D721Med (cell line): ENCODE data around the gene SEM1.
"Not testable (repeated sequence)": the region's sequence is repeated elsewhere in the genome, so short reads cannot be mapped to it uniquely, and the experiment has no call there.

Source experiments
- DNase-seq: peaks from one replicate; pipeline ENCODE4 v3.0.0; 2011; ENCODE audit warnings: low spot score; ENCODE audit not compliant: insufficient read length
- FAIRE-seq: peaks from 2 replicates; lab custom pipeline; 2011; peaks lifted over from hg19 to GRCh38; lab: Jason Lieb, UNC
- TF ChIP-seq, protein P1 (sequence below): IDR thresholded peaks from 2 replicates; pipeline ENCODE4 v1.5.1; 2012; ENCODE audit warnings: mild to moderate bottlenecking, control low read depth; ENCODE audit not compliant: insufficient read depth; ENCODE audit errors: missing control alignments

Gene SEM1

DNA sequence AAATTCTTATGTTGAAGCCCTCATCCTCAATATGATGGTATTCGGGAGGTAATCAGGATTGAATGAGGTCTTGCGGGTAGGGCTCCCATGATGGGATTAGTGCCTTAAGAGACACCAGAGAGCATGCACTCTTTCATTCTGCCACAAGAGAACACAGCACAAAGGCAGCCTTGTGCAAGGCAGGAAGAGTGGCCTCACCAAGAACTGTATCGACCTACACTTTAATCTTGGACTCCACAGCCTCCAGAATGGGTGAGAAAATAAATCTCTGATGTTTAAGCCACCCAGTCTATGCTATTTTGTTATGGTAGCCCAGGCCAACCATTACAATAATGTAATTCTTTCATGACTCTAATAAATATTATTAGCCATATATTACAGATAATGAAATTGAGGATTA, 8.4 kb downstream of the SEM1 start:
- DNase-seq = no peak
- no peak for FAIRE-seq
- TF ChIP-seq, protein P1, sequence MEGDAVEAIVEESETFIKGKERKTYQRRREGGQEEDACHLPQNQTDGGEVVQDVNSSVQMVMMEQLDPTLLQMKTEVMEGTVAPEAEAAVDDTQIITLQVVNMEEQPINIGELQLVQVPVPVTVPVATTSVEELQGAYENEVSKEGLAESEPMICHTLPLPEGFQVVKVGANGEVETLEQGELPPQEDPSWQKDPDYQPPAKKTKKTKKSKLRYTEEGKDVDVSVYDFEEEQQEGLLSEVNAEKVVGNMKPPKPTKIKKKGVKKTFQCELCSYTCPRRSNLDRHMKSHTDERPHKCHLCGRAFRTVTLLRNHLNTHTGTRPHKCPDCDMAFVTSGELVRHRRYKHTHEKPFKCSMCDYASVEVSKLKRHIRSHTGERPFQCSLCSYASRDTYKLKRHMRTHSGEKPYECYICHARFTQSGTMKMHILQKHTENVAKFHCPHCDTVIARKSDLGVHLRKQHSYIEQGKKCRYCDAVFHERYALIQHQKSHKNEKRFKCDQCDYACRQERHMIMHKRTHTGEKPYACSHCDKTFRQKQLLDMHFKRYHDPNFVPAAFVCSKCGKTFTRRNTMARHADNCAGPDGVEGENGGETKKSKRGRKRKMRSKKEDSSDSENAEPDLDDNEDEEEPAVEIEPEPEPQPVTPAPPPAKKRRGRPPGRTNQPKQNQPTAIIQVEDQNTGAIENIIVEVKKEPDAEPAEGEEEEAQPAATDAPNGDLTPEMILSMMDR = no peak

DNA sequence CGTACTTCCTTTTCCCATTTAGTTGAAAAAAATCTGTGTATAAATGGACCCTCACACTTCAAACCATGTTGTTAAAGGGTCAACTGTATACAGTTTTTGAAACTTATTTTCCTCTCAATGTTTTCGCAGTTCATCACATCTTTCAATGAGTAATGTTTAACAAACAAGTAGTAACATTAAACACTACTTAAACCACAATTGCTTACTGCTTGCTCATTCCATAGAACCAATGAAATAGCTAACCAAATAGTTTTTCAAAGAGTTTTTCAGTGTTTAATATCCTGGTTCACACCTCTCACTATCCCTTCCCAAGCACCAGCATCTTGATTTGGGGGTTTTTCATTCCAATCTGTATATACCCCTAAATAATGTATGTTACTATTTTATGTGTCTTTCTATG, 9.1 kb downstream of the SEM1 start:
- FAIRE-seq (no peak), DNase-seq (no peak)
- TF ChIP-seq, protein P1 = no peak

DNA sequence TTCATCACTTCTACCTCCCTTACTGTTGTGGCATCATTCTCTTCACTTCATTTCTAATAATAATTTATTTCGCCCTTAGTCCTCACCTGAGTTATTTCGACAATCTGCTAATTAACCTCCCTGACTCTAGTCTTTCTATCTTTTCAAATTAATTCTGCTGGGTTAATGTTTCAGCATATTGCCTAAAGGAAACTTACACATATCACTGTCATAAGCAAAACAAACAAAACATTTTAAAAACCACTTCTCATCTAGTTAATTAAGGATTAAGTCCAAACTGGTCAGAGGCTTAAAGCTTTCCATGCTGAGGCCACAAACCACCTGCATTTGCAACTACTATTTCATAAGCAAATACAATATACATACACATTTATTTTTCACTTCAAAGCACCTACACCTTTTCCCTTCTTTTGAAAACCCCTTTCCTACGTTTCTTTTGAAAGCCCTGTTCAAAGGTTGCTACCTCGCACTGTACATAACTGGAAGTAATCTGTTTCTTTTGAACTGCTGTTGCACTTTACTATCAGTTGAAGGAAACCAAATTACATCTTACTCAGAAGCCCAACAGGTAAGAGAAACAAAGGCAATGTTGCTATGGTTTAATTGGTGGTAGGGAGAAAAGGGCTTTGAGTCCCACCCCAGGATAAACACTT, 10.3 kb downstream of the SEM1 start:
- TF ChIP-seq, protein P1 = no peak
- DNase-seq (no peak), FAIRE-seq (no peak)

DNA sequence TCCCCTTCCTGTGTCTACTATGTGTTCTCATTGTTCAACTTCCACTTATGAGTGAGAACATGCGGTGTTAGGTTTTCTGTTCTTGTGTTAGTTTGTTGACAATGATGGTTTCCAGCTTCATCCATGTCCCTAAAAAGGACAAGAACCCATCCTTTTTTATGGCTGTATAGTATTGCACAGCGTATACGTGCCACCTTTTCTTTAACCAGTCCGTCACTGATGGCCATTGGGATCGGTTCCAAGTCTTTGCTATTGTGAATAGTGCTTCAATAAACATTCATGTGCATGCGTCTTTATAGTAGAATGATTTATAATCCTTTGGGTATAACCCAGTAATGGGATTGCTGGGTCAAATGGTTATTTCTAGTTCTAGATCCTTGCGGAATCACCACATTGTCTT, 11.2 kb downstream of the SEM1 start:
- DNase-seq, FAIRE-seq: not testable (repeated sequence)

DNA sequence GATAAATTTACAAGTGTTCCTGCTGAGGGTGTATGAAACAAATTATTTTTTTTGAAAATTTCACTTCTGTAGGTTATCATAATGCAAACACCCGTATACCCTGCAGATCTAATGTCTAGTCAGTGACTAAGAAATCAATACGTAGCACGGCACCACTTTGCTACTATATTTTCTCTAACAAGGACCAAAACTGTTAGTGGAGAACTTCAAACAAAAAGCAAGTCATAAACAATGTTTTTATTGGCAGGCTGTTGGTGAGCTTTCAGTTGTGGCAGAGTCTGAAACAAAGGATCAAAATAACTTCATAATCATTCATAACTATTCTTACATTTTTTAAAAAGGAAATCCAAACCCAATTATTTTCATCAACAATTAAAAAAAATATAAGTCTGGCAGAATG, 11.8 kb downstream of the SEM1 start:
- DNase-seq (no peak), FAIRE-seq (no peak)
- TF ChIP-seq, protein P1 = no peak

DNA sequence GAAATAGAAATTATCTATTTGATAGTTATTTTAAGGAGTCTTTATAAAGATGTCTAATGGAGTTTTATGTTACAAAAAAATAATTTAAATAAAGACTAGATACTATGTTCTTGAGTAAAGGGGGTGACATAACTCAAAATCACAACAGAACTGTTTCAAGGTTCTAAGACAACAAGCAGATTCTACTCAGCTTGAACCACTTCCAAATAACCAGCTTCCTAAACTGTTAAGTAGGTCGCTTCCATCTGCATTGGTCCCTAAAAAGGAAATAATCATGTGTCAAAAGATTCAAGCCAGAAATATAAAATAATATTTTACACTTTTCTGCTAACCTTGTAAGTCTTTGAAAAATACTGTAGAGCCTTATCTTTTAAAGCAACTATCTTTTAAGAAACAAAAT, 14.1 kb downstream of the SEM1 start:
- TF ChIP-seq, protein P1 = no peak
- DNase-seq (no peak), FAIRE-seq (no peak)

DNA sequence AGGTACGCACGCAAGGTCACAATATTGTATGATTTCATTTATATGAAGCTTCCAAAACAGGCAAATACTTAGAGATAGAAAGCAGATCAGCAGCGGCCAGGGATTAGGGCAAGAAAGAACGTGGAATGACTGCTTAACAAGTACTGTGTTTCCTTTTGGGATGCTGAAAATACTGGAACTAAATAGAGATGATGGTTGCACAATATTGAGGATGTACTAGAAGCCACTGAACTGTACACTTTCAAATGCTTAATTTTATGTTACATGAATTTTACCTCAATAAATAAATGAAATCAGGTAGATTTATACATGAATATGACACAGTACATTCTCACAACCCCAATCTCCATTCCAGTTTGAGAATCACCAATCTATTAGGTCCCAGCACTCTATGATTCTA, 15.6 kb downstream of the SEM1 start:
- TF ChIP-seq, protein P1 = no peak
- FAIRE-seq (no peak), DNase-seq (no peak)

DNA sequence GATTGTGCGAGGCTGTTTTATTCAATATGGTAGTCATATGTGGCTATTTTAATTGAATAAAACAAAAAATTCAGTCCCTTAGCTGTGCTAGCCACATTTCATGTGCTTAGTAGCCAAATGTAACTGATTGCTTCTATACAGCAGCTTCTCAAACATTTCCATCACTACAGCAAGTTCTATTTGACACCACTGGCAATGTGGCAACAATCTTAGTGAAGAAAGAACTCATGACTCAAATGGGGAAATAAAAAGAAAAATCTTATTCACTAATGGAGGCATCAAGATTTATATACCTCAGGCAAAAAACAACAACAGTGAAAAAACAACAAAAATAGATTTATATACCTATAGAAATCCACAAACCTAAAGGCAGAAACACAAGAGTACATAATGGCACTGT, 17.9 kb downstream of the SEM1 start:
- TF ChIP-seq, protein P1 = no peak
- FAIRE-seq = no peak
- no peak for DNase-seq
